ENCODE data around the gene XAF1. TPM values are rescaled to one million over a fixed set of nuclear protein-coding genes. Genes with fewer than 3 reads are reported as not detected.
"Not testable (repeated sequence)": the region's sequence is repeated elsewhere in the genome, so short reads cannot be mapped to it uniquely, and the experiment has no call there.

The XAF1 gene
- total RNA-seq, 2 donors from 2014 or later, result 4.2 to 4.6 TPM

GRCh38 chr17:6772016-6772415 is 16.2 kb downstream of the XAF1 start:
- ATAC-seq (no peak), DNase-seq (no peak)
- WGBS, 2 donors, result 56 to 77% methylated on average over 1 of the region's 1 CpG
- H3K27ac ChIP-seq, result no peak overlapping the region
- intact Hi-C loops (cut with DNase I), result no loop called here
- H3K4me1 ChIP-seq, result peaks cover 4% of the 10 kb centered on the region
- no peaks in the 10 kb centered on the region for H3K36me3 ChIP-seq (replicated peaks in 1 of 2; ENCODE audit: insufficient read depth in 1 of 2, low read depth in 2 of 2)
- H3K9me3 ChIP-seq, result peaks cover 0 to 5% (median 2%) of the 10 kb centered on the region in 3 donors
- no peak for TF ChIP-seq POLR2A (IDR thresholded peaks at IDR 0.05)
- TF ChIP-seq CTCF (IDR thresholded peaks at IDR 0.05), result no peak
- no peak overlapping the region for H3K4me3 ChIP-seq
- H3K27me3 ChIP-seq, result peaks cover 0 to 7% of the 10 kb centered on the region in 2 donors

DNA sequence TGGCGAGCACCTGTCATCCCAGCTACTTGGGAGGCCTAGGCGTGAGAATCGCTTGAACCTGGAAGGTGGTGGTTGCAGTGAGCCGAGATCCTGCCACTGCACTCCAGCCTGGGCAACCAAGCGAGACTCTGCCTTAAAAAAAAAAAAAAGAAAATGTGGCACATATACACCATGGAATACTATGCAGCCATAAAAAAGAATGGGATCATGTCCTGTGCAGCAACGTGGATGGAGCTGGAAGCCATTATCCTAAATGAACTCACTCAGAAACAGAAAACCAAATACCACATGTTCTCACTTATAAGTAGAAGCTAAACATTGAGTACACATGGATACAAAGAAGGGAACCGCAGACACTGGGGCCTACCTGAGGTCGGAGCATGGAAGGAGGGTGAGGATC is 19.1 kb downstream of the XAF1 start:
- intact Hi-C loops (cut with DNase I); H3K4me1 ChIP-seq; H3K36me3 ChIP-seq (replicated peaks in 1 of 2; ENCODE audit: insufficient read depth in 1 of 2, low read depth in 2 of 2); DNase-seq; ATAC-seq; H3K4me3 ChIP-seq; H3K27ac ChIP-seq; H3K27me3 ChIP-seq; H3K9me3 ChIP-seq: not testable (repeated sequence)
- WGBS, 2 donors, result 82 to 86% methylated on average over 8 of the region's 8 CpGs

DNA sequence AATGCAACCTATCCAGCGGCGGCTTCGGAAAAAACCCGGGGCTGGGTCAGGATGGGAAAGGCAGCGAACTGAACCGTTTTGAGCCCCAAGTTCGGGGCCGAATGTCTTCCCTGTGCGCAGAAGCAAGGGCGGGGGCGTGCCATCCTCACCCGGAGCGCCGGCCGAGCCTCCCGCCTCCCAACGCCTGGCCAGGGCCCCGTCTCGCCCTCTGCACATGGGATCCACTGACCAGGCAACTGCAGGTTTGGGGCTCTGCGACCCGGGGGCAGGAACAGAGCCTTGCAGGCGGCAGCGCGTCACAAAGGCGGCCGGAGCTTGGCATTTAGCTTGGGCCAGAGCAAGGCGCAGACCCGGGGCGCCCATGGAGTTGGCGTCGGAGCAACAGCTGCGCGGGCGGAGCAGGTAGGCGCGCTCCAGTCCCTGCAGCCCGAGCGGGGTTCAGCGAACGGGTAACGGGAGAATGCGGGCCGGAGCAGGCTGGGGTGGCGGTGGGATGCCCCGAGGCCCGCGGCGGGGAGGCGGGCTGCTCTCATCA is 20.1 kb downstream of the XAF1 start, which contains the start of gene FBXO39:
Gene FBXO39 (plus strand): TSS at position 345 of the 535 bp plus-strand sequence. CDS start 3,654 bp downstream, outside the sequence.
- no peak within 1 kb of the TSS for H3K27ac ChIP-seq
- no peak within 1 kb of the TSS for H3K4me3 ChIP-seq
- no peaks in the 10 kb centered on the region for H3K9me3 ChIP-seq
- intact Hi-C loops (cut with DNase I), result no loop called here
- TF ChIP-seq CTCF (IDR thresholded peaks at IDR 0.05) (no peak), POLR2A (IDR thresholded peaks at IDR 0.05) (no peak)
- peaks cover 4% of the 10 kb centered on the region for H3K4me1 ChIP-seq
- WGBS, 2 donors, result 2 to 3% methylated on average over 19 to 49 of the region's 49 CpGs
- peaks cover 0 to 7% of the 10 kb centered on the region in 2 donors for H3K27me3 ChIP-seq
- no peaks in the 10 kb centered on the region for H3K36me3 ChIP-seq (replicated peaks in 1 of 2; ENCODE audit: insufficient read depth in 1 of 2, low read depth in 2 of 2)
- no peak for ATAC-seq
- no peak for DNase-seq

DNA sequence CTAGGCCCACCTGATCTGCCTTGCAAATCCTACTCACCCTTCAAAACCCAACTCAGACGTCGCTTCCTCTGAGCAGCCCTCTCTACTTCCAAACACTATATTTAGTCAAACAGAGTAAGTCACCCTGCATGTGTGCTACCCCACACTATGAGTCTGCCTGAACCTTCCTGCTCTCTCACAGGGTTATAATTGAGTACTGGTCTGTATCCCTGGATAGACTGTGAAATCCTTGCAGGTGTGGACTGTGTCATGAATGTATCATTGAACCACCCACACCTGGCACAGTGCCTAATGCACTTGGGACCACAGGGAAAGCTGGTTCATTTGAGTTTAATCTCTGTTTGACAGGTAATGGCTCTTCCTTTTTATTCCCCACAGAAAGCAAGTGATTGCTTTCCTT is 23.6 kb downstream of the XAF1 start:
- Histone ChIP-seq H3K9me3 (no peaks in the 10 kb centered on the region), H3K27ac (no peak overlapping the region), H3K4me3 (no peak overlapping the region), H3K27me3 (peaks cover 0 to 7% of the 10 kb centered on the region in 2 donors), H3K36me3 (replicated peaks in 1 of 2; ENCODE audit: insufficient read depth in 1 of 2, low read depth in 2 of 2) (no peaks in the 10 kb centered on the region), H3K4me1 (peaks cover 4% of the 10 kb centered on the region)
- intact Hi-C loops (cut with DNase I), result no loop called here
- no peak for ATAC-seq
- DNase-seq, result no peak
- TF ChIP-seq POLR2A (IDR thresholded peaks at IDR 0.05), result no peak
- no peak for TF ChIP-seq CTCF (IDR thresholded peaks at IDR 0.05)
- WGBS, 2 donors, result 46 to 49% methylated on average over 2 of the region's 2 CpGs

DNA sequence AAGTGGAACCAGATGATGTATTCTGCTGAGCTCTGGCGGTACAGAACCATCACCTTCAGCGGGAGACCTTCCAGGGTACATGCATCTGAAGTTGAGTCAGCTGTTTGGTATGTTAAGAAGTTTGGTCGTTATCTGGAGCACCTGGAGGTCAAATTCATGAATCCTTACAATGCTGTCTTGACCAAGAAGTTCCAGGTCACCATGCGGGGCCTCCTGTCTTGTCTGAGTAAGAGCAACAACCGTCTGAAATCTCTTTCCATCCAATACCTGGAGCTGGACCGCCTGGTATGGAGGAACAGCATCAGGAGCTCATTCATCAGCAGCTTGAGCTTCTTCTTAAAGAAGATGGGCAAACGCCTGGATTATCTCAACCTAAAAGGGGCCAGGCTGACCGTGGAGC is 24.2 kb downstream of the XAF1 start:
- Histone ChIP-seq H3K4me3 (no peak overlapping the region), H3K9me3 (no peaks in the 10 kb centered on the region), H3K36me3 (replicated peaks in 1 of 2; ENCODE audit: insufficient read depth in 1 of 2, low read depth in 2 of 2) (no peaks in the 10 kb centered on the region), H3K4me1 (peaks cover 4% of the 10 kb centered on the region), H3K27ac (no peak overlapping the region), H3K27me3 (peaks cover 0 to 7% of the 10 kb centered on the region in 2 donors)
- TF ChIP-seq POLR2A (IDR thresholded peaks at IDR 0.05), result no peak
- no peak for TF ChIP-seq CTCF (IDR thresholded peaks at IDR 0.05)
- 24 to 54% methylated on average over 3 to 8 of the region's 8 CpGs for WGBS, 2 donors
- ATAC-seq, result no peak
- DNase-seq, result no peak
- intact Hi-C loops (cut with DNase I), result no loop called here

Data from body of pancreas (tissue), 4 donors.